GM23248 (cell line): ENCODE data around the gene PCSK5. TPM values are rescaled to one million over a fixed set of nuclear protein-coding genes. Genes with fewer than 3 reads are reported as not detected.
A peak's percentile ranks its signal among the peaks of the same experiment; 100 is the strongest.
"Not testable (repeated sequence)": the region's sequence is repeated elsewhere in the genome, so short reads cannot be mapped to it uniquely, and the experiment has no call there.

Experiments
- DNase-seq: peaks from one replicate; pipeline ENCODE4 v3.0.0-alpha.2; 2015
- H2AFZ ChIP-seq: fragments of 200-600 bp; sonication (generic); 2 replicates; pipeline ENCODE4 v1.6.1; 2016; ENCODE audit warnings: antibody characterized with exemption
- H3F3A ChIP-seq: fragments of 200-600 bp; sonication (generic); 2 replicates; pipeline ENCODE4 v1.6.1; 2016; ENCODE audit warnings: mild to moderate bottlenecking, antibody characterized with exemption, mixed run types; ENCODE audit not compliant: insufficient read depth
- H3K27ac ChIP-seq: fragments of 200-600 bp; sonication (generic); 2 replicates; pipeline ENCODE4 v1.5.1; 2016; ENCODE audit warnings: mild to moderate bottlenecking
- H3K27me3 ChIP-seq: fragments of 200-600 bp; sonication (generic); replicated peaks from 2 replicates; pipeline ENCODE4 v1.6.1; 2016; ENCODE audit warnings: mild to moderate bottlenecking; ENCODE audit not compliant: insufficient read depth
- H3K36me3 ChIP-seq: fragments of 200-600 bp; sonication (generic); 2 replicates; pipeline ENCODE4 v1.6.1; 2016; ENCODE audit warnings: low read depth, mild to moderate bottlenecking
- H3K4me1 ChIP-seq: fragments of 200-600 bp; sonication (generic); 2 replicates; pipeline ENCODE4 v1.6.1; 2016; ENCODE audit warnings: mild to moderate bottlenecking; ENCODE audit not compliant: insufficient read depth
- H3K4me2 ChIP-seq: fragments of 200-600 bp; sonication (generic); one replicate; pipeline ENCODE4 v1.6.1; 2016; ENCODE audit warnings: mild to moderate bottlenecking; ENCODE audit not compliant: unreplicated experiment
- H3K4me3 ChIP-seq: fragments of 200-600 bp; sonication (generic); 2 replicates; pipeline ENCODE4 v1.5.1; 2016; ENCODE audit warnings: mild to moderate bottlenecking
- H3K79me2 ChIP-seq: fragments of 200-600 bp; sonication (generic); 2 replicates; pipeline ENCODE4 v1.6.1; 2016; ENCODE audit warnings: mild to moderate bottlenecking; ENCODE audit not compliant: insufficient read depth
- H3K9ac ChIP-seq: fragments of 200-600 bp; sonication (generic); 2 replicates; pipeline ENCODE4 v1.6.1; 2016; ENCODE audit warnings: mild to moderate bottlenecking
- H3K9me2 ChIP-seq: fragments of 200-600 bp; sonication (generic); 2 replicates; pipeline ENCODE4 v1.6.1; 2016; ENCODE audit warnings: mixed run types, mild to moderate bottlenecking, moderate library complexity; ENCODE audit not compliant: insufficient read depth
- H3K9me3 ChIP-seq: fragments of 200-600 bp; sonication (generic); one replicate; pipeline ENCODE4 v1.6.1; 2017; ENCODE audit warnings: low read depth
- H4K20me1 ChIP-seq: fragments of 200-600 bp; sonication (generic); 2 replicates; pipeline ENCODE4 v1.6.0; 2016; ENCODE audit not compliant: insufficient read depth
- EZH2 ChIP-seq: fragments of 200-600 bp; sonication (generic); IDR thresholded peaks from 2 replicates; pipeline ENCODE4 v1.6.1; 2018; ENCODE audit warnings: antibody characterized with exemption, mild to moderate bottlenecking; ENCODE audit not compliant: insufficient read depth, poor library complexity, severe bottlenecking
- EZH2phosphoT487 ChIP-seq: fragments of 200-600 bp; sonication (generic); IDR thresholded peaks from 2 replicates; pipeline ENCODE4 v1.6.1; 2018; ENCODE audit warnings: antibody characterized with exemption, moderate library complexity, mild to moderate bottlenecking, low read depth; ENCODE audit not compliant: insufficient read depth
- WGBS, 2 experiments: methylation state at CpG; one replicate each; pipeline ENCODE4 v1.1.6; 2015 to 2017; ENCODE audit warnings: low lambda C conversion rate in 2 of 2, low coverage in 1 of 2; ENCODE audit errors: missing lambda C conversion rate in 2 of 2; 5-methylcytosine and 5-hydroxymethylcytosine counted together
- in situ Hi-C: fragments of 300-500 bp; cut with MboI; formaldehyde crosslinking; loops from 2 replicates; pipeline ENCODE4 v1.15.0; 2020
- polyA plus RNA-seq: library from polyadenylated mRNA; unstranded; fragments of >200 nt; fragmentation: Nextera tagmentation; extraction: Ambion mirVana; gene quantifications from 2 replicates; pipeline ENCODE4 v1.2.1, GENCODE V29; 2016
- total RNA-seq: library from RNA; depleted of rRNA; stranded (reverse); fragments of >200 nt; shearing (Covaris generic); gene quantifications from 2 replicates; pipeline ENCODE4 v1.2.3, GENCODE V29; 2014

The PCSK5 gene
- total and polyA plus RNA-seq, 2 experiments from 2014 or later: 2.3 to 3.9 TPM

GRCh38 chr9:75858497-75859092, 31.9 kb upstream of the PCSK5 start:
- no peak for TF ChIP-seq EZH2
- TF ChIP-seq EZH2phosphoT487: no peak
- Histone ChIP-seq H4K20me1 (no peaks in the 10 kb centered on the region), H3K27ac (no peak overlapping the region), H3K4me1 (no peaks in the 10 kb centered on the region), H3K9me2 (no peaks in the 10 kb centered on the region), H3K27me3 (no peaks in the 10 kb centered on the region), H3K79me2 (no peaks in the 10 kb centered on the region), H3K36me3 (no peaks in the 10 kb centered on the region), H2AFZ (no peak overlapping the region), H3K9ac (no peak overlapping the region), H3K4me2 (no peak overlapping the region), H3K9me3 (no peaks in the 10 kb centered on the region), H3K4me3 (no peak overlapping the region), H3F3A (no peaks in the 10 kb centered on the region)
- 59 to 69% methylated on average over 3 of the region's 3 CpGs for WGBS, 2 experiments
- no peak for DNase-seq
- in situ Hi-C loops: no loop called here

GRCh38 chr9:75864266-75864665, 26.2 kb upstream of the PCSK5 start:
- Histone ChIP-seq H3K4me3 (no peak overlapping the region), H3K27ac (no peak overlapping the region), H2AFZ (no peak overlapping the region), H3K9ac (no peak overlapping the region), H3F3A (no peaks in the 10 kb centered on the region), H3K9me3 (no peaks in the 10 kb centered on the region), H3K79me2 (no peaks in the 10 kb centered on the region), H3K27me3 (0 out of 2 replicates have a peak, but pooled peaks cover 3% of the 10 kb centered on the region), H3K9me2 (no peaks in the 10 kb centered on the region), H3K4me2 (no peak overlapping the region), H3K36me3 (no peaks in the 10 kb centered on the region), H4K20me1 (no peaks in the 10 kb centered on the region), H3K4me1 (no peaks in the 10 kb centered on the region)
- DNase-seq: no peak
- TF ChIP-seq EZH2phosphoT487: no peak
- no peak for TF ChIP-seq EZH2
- in situ Hi-C loops: no loop called here
- 35 to 43% methylated on average over 4 of the region's 4 CpGs for WGBS, 2 experiments

GRCh38 chr9:75866273-75866871, 24.1 kb upstream of the PCSK5 start:
- no peaks in the 10 kb centered on the region for H3K9me2 ChIP-seq
- TF ChIP-seq EZH2 (no peak), EZH2phosphoT487 (no peak)

GRCh38 chr9:75868526-75868925, 21.9 kb upstream of the PCSK5 start:
- H2AFZ ChIP-seq, H3K9ac ChIP-seq, H4K20me1 ChIP-seq, H3K27me3 ChIP-seq, H3K4me2 ChIP-seq, DNase-seq, H3K9me3 ChIP-seq, H3F3A ChIP-seq, H3K27ac ChIP-seq, H3K36me3 ChIP-seq, H3K4me1 ChIP-seq, H3K9me2 ChIP-seq, H3K79me2 ChIP-seq, H3K4me3 ChIP-seq, in situ Hi-C loops: not testable (repeated sequence)
- 39 to 50% methylated on average over 1 to 2 of the region's 2 CpGs for WGBS, 2 experiments

More at GRCh38 chr9:75866273-75866871, 24.1 kb upstream of the PCSK5 start:
- 0 out of 2 replicates have a peak, but pooled peaks cover 3% of the 10 kb centered on the region for H3K27me3 ChIP-seq
- no peaks in the 10 kb centered on the region for H3K36me3 ChIP-seq
- H3K9me3 ChIP-seq: no peaks in the 10 kb centered on the region
- H3F3A ChIP-seq: no peaks in the 10 kb centered on the region
- H3K4me1 ChIP-seq: no peaks in the 10 kb centered on the region
- in situ Hi-C loops: no loop called here
- DNase-seq: peak; percentile 44
- WGBS, 2 experiments: 6 to 8% methylated on average over 2 of the region's 2 CpGs
- H2AFZ ChIP-seq: no peak overlapping the region
- H4K20me1 ChIP-seq: no peaks in the 10 kb centered on the region
- no peak overlapping the region for H3K9ac ChIP-seq
- H3K4me2 ChIP-seq: no peak overlapping the region
- no peak overlapping the region for H3K4me3 ChIP-seq
- H3K27ac ChIP-seq: no peak overlapping the region
- H3K79me2 ChIP-seq: no peaks in the 10 kb centered on the region

GRCh38 chr9:75869236-75869635, 21.2 kb upstream of the PCSK5 start:
- in situ Hi-C loops: no loop called here
- Histone ChIP-seq H3K79me2 (no peaks in the 10 kb centered on the region), H3K4me2 (no peak overlapping the region), H3K9me3 (no peaks in the 10 kb centered on the region), H3K36me3 (no peaks in the 10 kb centered on the region), H2AFZ (no peak overlapping the region), H3K9me2 (no peaks in the 10 kb centered on the region), H3K4me3 (no peak overlapping the region), H3K27me3 (0 out of 2 replicates have a peak, but pooled peaks cover 3% of the 10 kb centered on the region), H3K27ac (no peak overlapping the region), H3K9ac (no peak overlapping the region), H4K20me1 (no peaks in the 10 kb centered on the region), H3F3A (no peaks in the 10 kb centered on the region), H3K4me1 (no peaks in the 10 kb centered on the region)
- no peak for DNase-seq
- 41 to 53% methylated on average over 3 of the region's 3 CpGs for WGBS, 2 experiments
- no peak for TF ChIP-seq EZH2phosphoT487
- no peak for TF ChIP-seq EZH2
